CD14-positive monocyte (primary cell): Measurements from ENCODE around the gene SRSF7. TPM values are rescaled to one million over a fixed set of nuclear protein-coding genes. Genes with fewer than 3 reads are reported as not detected.

ENCODE experiments used
- DNase-seq, 3 donors: peaks; one replicate each; pipeline ENCODE4 v3.0.0-alpha.2; 2011 to 2022
- H2AFZ ChIP-seq: 2 replicates; pipeline ENCODE4 v1.6.0; 2012; ENCODE audit warnings: mild to moderate bottlenecking, low read depth, low read length, inconsistent platforms; ENCODE audit not compliant: insufficient read depth, poor library complexity, severe bottlenecking
- H3K27ac ChIP-seq, 2 donors: 1 replicate in 1 of 2; 2 replicates in 1 of 2; pipeline ENCODE4 v1.5.1; 2012 to 2013; ENCODE audit warnings: low read length in 2 of 2, control low read depth in 1 of 2, inconsistent platforms in 1 of 2, low read depth in 1 of 2, mild to moderate bottlenecking in 1 of 2
- H3K27me3 ChIP-seq, 2 donors: one replicate each; pipeline versions ENCODE4 v1.6.0 to v1.6.1; 2011 to 2013; ENCODE audit warnings: low read length in 2 of 2; ENCODE audit not compliant: control insufficient read depth in 2 of 2, insufficient read depth in 2 of 2
- H3K36me3 ChIP-seq, 2 donors: replicated peaks in 1 of 2; 1 replicate in 1 of 2; 2 replicates in 1 of 2; pipeline versions ENCODE4 v1.5.1 to v1.6.1; 2012 to 2013; ENCODE audit warnings: low read length in 2 of 2, control low read depth in 1 of 2, inconsistent platforms in 1 of 2, mild to moderate bottlenecking in 1 of 2; ENCODE audit not compliant: insufficient read depth in 2 of 2, control insufficient read depth in 1 of 2
- H3K4me1 ChIP-seq, 2 donors: 1 replicate in 1 of 2; 2 replicates in 1 of 2; pipeline versions ENCODE4 v1.5.1 to v1.6.1; 2012 to 2013; ENCODE audit warnings: low read length in 2 of 2, control low read depth in 1 of 2, inconsistent platforms in 1 of 2, mild to moderate bottlenecking in 1 of 2, moderate library complexity in 1 of 2; ENCODE audit not compliant: insufficient read depth in 2 of 2, control insufficient read depth in 1 of 2
- H3K4me2 ChIP-seq: replicated peaks from 2 replicates; pipeline ENCODE3; 2012; ENCODE audit warnings: low read length, moderate library complexity, mild to moderate bottlenecking; ENCODE audit not compliant: poor library complexity, severe bottlenecking; ENCODE audit errors: extremely low read depth
- H3K4me3 ChIP-seq, 3 experiments: fragments of 200-600 bp in 1 of 3; sonication (generic) in 1 of 3; replicated peaks in 1 of 3; 1 replicate in 2 of 3; 2 replicates in 1 of 3; pipeline ENCODE4 v1.5.1; 2011 to 2013; ENCODE audit warnings: low read length in 3 of 3, mild to moderate bottlenecking in 3 of 3, control low read depth in 2 of 3, low read depth in 2 of 3, inconsistent platforms in 1 of 3, moderate library complexity in 1 of 3
- H3K79me2 ChIP-seq: 2 replicates; pipeline ENCODE4 v1.6.0; 2012; ENCODE audit warnings: mild to moderate bottlenecking, control low read depth, inconsistent platforms, low read length, moderate library complexity; ENCODE audit not compliant: insufficient read depth
- H3K9ac ChIP-seq: 2 replicates; pipeline ENCODE4 v1.6.0; 2017; ENCODE audit warnings: low read length, mild to moderate bottlenecking; ENCODE audit not compliant: insufficient read depth, poor library complexity, severe bottlenecking
- H3K9me3 ChIP-seq, 2 donors: replicated peaks in 1 of 2; 1 replicate in 1 of 2; 2 replicates in 1 of 2; pipeline versions ENCODE4 v1.5.1 to v1.6.1; 2012 to 2013; ENCODE audit warnings: low read length in 2 of 2, control low read depth in 1 of 2; ENCODE audit not compliant: control insufficient read depth in 1 of 2, insufficient read depth in 1 of 2
- H4K20me1 ChIP-seq: 2 replicates; pipeline ENCODE4 v1.6.0; 2012; ENCODE audit warnings: mild to moderate bottlenecking, low read length, control low read depth, moderate library complexity; ENCODE audit not compliant: insufficient read depth
- H3K27ac Mint-ChIP-seq, 7 donors: one replicate each; pipeline ENCODE4 v1.8.0; 2020; ENCODE audit warnings: mild to moderate bottlenecking in 7 of 7, mixed read lengths in 7 of 7, moderate library complexity in 6 of 7, inconsistent platforms in 2 of 7
- H3K27me3 Mint-ChIP-seq, 3 donors: one replicate each; pipeline ENCODE4 v1.8.0; 2021 to 2022; ENCODE audit warnings: low read depth in 3 of 3, mild to moderate bottlenecking in 3 of 3, mixed read lengths in 3 of 3, moderate library complexity in 3 of 3, inconsistent platforms in 1 of 3
- H3K36me3 Mint-ChIP-seq, 2 donors: one replicate each; pipeline ENCODE4 v1.8.0; 2020; ENCODE audit warnings: mixed read lengths in 2 of 2, inconsistent platforms in 1 of 2, mild to moderate bottlenecking in 1 of 2
- H3K4me1 Mint-ChIP-seq: one replicate; pipeline ENCODE4 v1.8.0; 2020; ENCODE audit warnings: mild to moderate bottlenecking, mixed read lengths
- H3K4me3 Mint-ChIP-seq, 2 donors: one replicate each; pipeline ENCODE4 v1.8.0; 2020; ENCODE audit warnings: mild to moderate bottlenecking in 2 of 2, mixed read lengths in 2 of 2, moderate library complexity in 1 of 2
- H3K9me3 Mint-ChIP-seq, 7 donors: one replicate each; pipeline ENCODE4 v1.8.0; 2020 to 2022; ENCODE audit warnings: mixed read lengths in 7 of 7, mild to moderate bottlenecking in 6 of 7, moderate library complexity in 6 of 7, inconsistent platforms in 2 of 7
- WGBS: methylation state at CpG from one replicate; pipeline ENCODE4 v1.1.5; 2013; ENCODE audit warnings: missing lambda C conversion rate; ENCODE audit not compliant: insufficient coverage; 5-methylcytosine and 5-hydroxymethylcytosine counted together
- intact Hi-C, 2 donors: fragments of 100-400 bp; cut with micrococcal nuclease; formaldehyde crosslinking; loops; one replicate each; pipeline versions ENCODE4 v1.15.0 to v1.15.1; 2023
- polyA plus RNA-seq, 3 donors: library from polyadenylated mRNA; depleted of rRNA in 1 of 3; unstranded in 2 of 3; stranded (reverse) in 1 of 3; fragments of 300-500 nt in 2 of 3; fragments of >200 nt in 1 of 3; fragmentation: Illumina TruSeq in 2 of 3; gene quantifications; 1 replicate in 2 of 3; 2 replicates in 1 of 3; pipeline ENCODE4 v1.2.3, GENCODE V29; 2012 to 2021
- TF ChIP-seq, protein P1 (sequence below): fragments of 200-600 bp; IDR thresholded peaks from one replicate; pipeline ENCODE4 v1.8.0; 2022; ENCODE audit warnings: antibody characterized with exemption, mild to moderate bottlenecking

SRSF7 gene
- polyA plus RNA-seq, 3 donors: 226 to 299 (median 246) TPM

DNA sequence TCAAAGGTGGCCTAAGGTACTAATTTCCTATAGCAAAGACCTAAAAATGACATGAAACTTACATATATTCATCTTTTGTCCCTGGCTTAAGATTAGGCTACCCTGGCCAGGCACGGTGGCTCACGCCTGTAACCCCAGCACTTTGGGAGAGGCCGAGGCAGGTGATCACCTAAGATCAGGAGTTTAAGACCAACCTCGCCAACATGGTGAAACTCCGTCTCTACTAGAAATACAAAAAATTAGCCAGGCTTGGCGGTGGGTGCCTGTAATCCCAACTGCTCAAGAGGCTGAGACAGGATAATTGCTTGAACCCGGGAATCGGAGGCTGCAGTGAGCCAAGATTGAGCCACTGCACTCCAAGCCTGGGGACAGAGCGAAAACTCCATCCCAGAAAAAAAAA lies 5.9 kb downstream of the SRSF7 start:
- Mint-ChIP-seq H3K4me1 (peaks cover 36% of the 10 kb centered on the region), H3K27ac (peak overlapping the region in 1 of 7 donors; percentile 43), H3K27me3 (no peaks in the 10 kb centered on the region), H3K4me3 (no peak overlapping the region), H3K9me3 (no peaks in the 10 kb centered on the region), H3K36me3 (peaks cover 66 to 80% of the 10 kb centered on the region in 2 donors)
- Histone ChIP-seq H4K20me1 (peaks cover 100% of the 10 kb centered on the region), H2AFZ (no peak overlapping the region), H3K27ac (no peak overlapping the region), H3K27me3 (no peaks in the 10 kb centered on the region), H3K36me3 (peaks cover 75 to 88% of the 10 kb centered on the region in 2 donors), H3K9ac (no peak overlapping the region), H3K4me1 (peaks cover 26 to 37% of the 10 kb centered on the region in 2 donors), H3K4me3 (no peak overlapping the region), H3K4me2 (no peak overlapping the region), H3K9me3 (no peaks in the 10 kb centered on the region), H3K79me2 (peaks cover 77% of the 10 kb centered on the region)
- intact Hi-C loops: loop anchor here in 1 of 2 donors (10.0 kb wide), 1 partner anchor 430 kb away; no protein-coding TSS in a partner anchor
- WGBS: 96% methylated on average over 8 of the region's 9 CpGs
- DNase-seq: no peak
- TF ChIP-seq, protein P1, sequence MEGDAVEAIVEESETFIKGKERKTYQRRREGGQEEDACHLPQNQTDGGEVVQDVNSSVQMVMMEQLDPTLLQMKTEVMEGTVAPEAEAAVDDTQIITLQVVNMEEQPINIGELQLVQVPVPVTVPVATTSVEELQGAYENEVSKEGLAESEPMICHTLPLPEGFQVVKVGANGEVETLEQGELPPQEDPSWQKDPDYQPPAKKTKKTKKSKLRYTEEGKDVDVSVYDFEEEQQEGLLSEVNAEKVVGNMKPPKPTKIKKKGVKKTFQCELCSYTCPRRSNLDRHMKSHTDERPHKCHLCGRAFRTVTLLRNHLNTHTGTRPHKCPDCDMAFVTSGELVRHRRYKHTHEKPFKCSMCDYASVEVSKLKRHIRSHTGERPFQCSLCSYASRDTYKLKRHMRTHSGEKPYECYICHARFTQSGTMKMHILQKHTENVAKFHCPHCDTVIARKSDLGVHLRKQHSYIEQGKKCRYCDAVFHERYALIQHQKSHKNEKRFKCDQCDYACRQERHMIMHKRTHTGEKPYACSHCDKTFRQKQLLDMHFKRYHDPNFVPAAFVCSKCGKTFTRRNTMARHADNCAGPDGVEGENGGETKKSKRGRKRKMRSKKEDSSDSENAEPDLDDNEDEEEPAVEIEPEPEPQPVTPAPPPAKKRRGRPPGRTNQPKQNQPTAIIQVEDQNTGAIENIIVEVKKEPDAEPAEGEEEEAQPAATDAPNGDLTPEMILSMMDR: no peak

DNA sequence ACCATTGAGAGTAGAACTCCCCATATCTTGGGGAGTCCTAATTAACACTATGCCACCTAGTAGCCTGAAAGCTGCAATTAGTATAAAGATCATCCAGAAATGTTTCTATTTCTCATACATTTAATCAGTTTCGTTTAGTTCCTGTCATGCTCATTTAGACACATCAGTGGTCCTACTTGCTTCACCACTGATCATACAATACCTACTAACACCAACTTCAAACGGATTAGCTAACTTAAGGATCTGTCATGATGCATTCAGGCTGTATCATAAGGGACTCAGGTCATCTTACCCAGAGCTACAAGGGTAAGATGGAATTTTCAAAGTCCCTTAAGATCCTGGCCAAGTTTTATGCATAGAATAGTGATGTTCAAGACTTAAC lies 6.8 kb downstream of the SRSF7 start:
- Mint-ChIP-seq H3K27me3 (peaks cover 0 to 2% (median 0%) of the 10 kb centered on the region in 3 donors), H3K36me3 (peaks cover 65 to 81% of the 10 kb centered on the region in 2 donors), H3K9me3 (no peaks in the 10 kb centered on the region), H3K4me1 (peaks cover 29% of the 10 kb centered on the region), H3K4me3 (no peak overlapping the region), H3K27ac (peak overlapping the region in 1 of 7 donors; percentile 28)
- H3K4me1 ChIP-seq: peaks cover 18 to 28% of the 10 kb centered on the region in 2 donors
- H3K27me3 ChIP-seq: no peaks in the 10 kb centered on the region
- H3K4me2 ChIP-seq: no peak overlapping the region
- H2AFZ ChIP-seq: no peak overlapping the region
- WGBS: 71% methylated on average over 1 of the region's 2 CpGs
- peaks cover 94% of the 10 kb centered on the region for H4K20me1 ChIP-seq
- peaks cover 74 to 84% of the 10 kb centered on the region in 2 donors for H3K36me3 ChIP-seq
- peak overlapping the region in 1 of 2 donors; percentile 37 for H3K27ac ChIP-seq
- TF ChIP-seq, protein P1: no peak
- H3K4me3 ChIP-seq: no peak overlapping the region
- no peak for DNase-seq
- intact Hi-C loops: loop anchor here (1.0 to 10.0 kb wide), 4 partner anchors 16 to 432 kb away; no protein-coding TSS in a partner anchor
- H3K9ac ChIP-seq: no peak overlapping the region
- H3K9me3 ChIP-seq: no peaks in the 10 kb centered on the region
- peaks cover 69% of the 10 kb centered on the region for H3K79me2 ChIP-seq
